ENCODE measurements around the gene MYO1B.

GRCh38 chr2:191289049-191289448, 43.8 kb downstream of the MYO1B start:
- TF ChIP-seq POLR2AphosphoS5 (IDR thresholded peaks at IDR 0.05; ENCODE audit: low read depth, low read length): no peak
- TF ChIP-seq SPI1 (IDR thresholded peaks at IDR 0.05; ENCODE audit: low read depth, low read length): no peak
- no peak for TF ChIP-seq TAF1 (IDR thresholded peaks at IDR 0.05; ENCODE audit: low read depth, low read length)
- TF ChIP-seq POLR2A (IDR thresholded peaks at IDR 0.05; ENCODE audit: low read depth, low read length): no peak
